GM18505 (cell line): Measurements from ENCODE around the gene ROCK1.
"Not testable (repeated sequence)": the region's sequence is repeated elsewhere in the genome, so short reads cannot be mapped to it uniquely, and the experiment has no call there.

Source experiments
- ATAC-seq: cut with Tn5 transposase; IDR thresholded peaks from one replicate; pipeline ENCODE4 v1.9.1; 2021; ENCODE audit not compliant: unreplicated experiment
- POLR2A ChIP-seq: IDR thresholded peaks from 4 replicates; pipeline ENCODE4 v1.6.1; 2011; ENCODE audit warnings: borderline replicate concordance; ENCODE audit not compliant: insufficient read depth, insufficient read length; ENCODE audit errors: extremely low read depth

The ROCK1 gene

DNA sequence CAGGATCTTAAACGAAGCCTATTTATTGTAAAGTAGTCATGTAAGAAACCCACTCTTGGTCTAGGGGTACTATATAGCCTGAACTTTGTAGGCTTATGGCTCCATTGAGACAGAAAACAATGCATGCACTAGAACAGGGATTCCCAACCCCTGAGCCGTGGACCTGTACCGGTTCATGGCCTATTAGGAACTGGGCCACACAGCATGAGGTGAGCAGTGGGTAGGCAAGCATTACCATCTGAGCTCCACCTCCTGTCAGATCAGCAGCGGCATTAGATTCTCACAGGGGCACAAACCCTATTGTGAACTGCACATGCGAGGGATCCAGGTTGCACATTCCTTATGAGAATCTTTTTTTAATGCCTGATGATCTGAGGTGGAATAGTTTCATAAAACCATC is 59.2 kb downstream of the ROCK1 start:
- ATAC-seq: no peak

DNA sequence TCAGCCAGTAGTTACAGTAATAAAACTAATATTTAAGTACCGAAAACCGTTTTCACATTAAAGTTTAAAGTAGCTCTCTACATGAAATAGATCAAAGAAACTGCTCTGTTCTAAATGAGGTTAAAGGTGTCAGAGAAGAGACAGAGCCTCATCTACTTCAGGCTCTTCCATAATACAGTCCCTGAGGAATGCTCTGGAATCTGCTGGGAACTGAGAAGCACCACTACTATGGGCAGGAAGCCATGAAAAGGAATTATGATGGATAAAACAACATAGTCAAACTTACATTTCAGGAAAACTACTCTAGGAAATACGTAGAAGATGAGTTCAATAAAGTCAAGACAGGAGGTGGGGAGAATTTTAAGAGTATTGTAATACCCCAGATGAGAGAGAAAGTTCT is 60.0 kb downstream of the ROCK1 start:
- TF ChIP-seq POLR2A: no peak
- ATAC-seq: no peak

More for the DNA sequence above, 59.2 kb downstream of the ROCK1 start:
- no peak for TF ChIP-seq POLR2A

DNA sequence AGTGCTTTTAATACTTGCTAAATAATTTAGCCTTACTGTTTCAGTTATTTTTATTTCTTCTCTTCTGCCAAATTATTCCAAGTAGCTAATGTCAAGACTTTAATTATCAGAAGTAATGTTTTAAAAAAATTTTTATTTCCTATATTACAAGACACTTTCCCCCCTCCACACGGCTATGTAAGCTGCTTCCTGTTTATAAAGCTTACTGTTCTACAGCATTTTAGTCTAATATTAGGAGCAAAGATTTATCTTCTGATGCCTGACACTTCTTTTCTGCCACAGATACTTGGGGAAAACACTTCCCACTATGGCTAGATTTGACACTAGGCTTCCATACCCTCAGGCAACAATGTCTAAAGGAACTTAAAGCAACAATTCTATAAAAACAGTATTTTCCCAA is 62.3 kb downstream of the ROCK1 start:
- TF ChIP-seq POLR2A: no peak
- ATAC-seq: no peak

GRCh38 chr18:21047126-21047525 is 64.5 kb downstream of the ROCK1 start:
- TF ChIP-seq POLR2A: no peak
- no peak for ATAC-seq

- no peak for ATAC-seq
- no peak for TF ChIP-seq POLR2A
Measured at GRCh38 chr18:21040466-21040865, 71.1 kb downstream of the ROCK1 start.

DNA sequence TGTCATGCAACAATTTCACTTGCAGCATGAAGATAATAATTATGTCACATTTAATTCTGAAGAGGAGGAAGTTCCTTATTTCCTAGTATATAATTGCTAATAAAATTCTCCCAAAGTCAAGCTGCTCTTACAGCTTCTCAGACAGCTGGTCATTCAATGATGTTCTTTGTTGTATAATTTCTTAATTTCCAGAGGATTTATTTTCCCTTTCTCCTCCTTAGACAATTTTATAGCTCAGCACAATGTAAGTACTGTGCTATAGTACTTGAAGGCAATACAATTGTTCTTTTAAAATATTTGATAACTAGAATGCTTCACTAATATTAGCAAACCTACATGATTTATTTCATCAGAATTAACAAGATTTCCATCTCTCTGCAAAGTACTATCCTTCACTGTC is 73.4 kb downstream of the ROCK1 start:
- ATAC-seq: no peak
- TF ChIP-seq POLR2A: no peak

DNA sequence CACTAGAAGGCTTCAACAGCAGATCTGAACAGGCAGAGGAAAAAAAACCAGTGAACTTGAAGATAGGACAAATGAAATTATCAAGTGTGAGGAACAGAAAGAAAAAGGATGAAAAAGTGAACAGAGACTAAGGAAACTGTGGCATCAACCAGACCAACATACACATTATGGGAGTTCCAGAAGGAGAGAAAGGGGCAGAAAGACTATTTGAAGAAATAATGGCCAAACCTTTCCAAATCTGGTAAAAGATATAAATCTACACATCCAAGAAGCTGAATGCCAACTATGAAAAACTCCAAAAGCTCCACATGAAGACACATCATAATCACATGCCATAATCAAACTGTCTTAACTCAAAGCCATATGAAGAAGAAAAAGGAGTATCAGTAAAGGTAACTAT is 79.8 kb downstream of the ROCK1 start:
- TF ChIP-seq POLR2A: no peak
- no peak for ATAC-seq

DNA sequence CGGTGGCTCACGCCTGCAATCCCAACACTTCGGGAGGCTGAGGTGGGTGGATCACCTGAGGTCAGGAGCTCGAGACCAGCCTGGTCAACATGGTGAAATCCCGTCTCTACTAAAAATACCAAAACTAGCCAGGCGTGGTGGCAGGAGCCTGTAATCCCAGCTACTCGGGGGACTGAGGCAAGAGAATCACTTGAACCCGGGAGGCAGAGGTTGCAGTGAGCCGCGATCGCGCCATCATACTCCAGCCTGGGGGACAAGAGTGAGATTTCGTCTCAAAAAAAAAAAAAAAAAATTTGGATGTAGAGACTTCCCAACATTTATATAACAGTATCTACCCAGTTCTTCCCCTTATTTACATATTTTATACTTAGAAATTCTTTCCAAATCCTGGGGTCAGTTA is 93.4 kb downstream of the ROCK1 start:
- ATAC-seq: not testable (repeated sequence)

DNA sequence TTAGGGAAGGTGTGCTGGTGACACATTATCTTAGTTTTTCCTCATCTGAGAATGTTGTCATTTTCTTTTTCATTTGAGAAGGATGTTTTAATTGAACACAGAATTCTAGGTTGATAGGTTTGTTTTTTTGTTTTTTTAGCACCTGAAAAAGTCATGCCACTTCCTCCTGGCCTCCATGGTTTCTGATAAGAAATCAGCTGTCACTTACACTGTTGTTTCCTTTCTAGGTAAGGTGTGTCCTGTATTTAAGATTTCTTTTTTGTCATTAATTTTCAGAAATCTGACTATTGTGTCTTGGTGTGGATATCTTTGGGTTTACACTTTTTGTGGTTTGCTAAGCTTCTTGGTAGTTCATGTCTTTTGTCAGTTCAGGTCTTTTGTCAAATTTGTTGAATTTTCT is 99.3 kb downstream of the ROCK1 start:
- no peak for ATAC-seq
- TF ChIP-seq POLR2A: no peak

DNA sequence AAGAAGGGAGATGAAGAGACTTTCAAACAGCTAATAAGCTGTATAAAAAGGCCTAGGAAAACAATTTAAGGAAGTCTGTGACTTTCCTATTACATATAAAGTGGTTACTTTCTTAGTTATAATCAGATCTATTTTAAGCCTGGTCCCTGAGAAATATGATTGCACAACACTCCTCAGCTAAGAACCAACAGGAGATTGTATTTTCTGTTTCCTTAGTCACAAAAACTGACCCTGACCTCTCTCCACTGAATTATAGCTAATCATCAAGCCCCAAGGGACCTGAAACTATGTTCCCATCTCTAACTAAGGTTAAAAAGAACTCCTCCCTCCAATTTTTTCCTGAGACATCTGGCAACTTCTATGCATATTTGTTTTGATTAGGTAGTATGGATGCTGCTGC is 106.9 kb downstream of the ROCK1 start:
- no peak for ATAC-seq
- TF ChIP-seq POLR2A: no peak

- ATAC-seq: no peak
- no peak for TF ChIP-seq POLR2A
Measured at GRCh38 chr18:21000667-21001066, 110.9 kb downstream of the ROCK1 start.

DNA sequence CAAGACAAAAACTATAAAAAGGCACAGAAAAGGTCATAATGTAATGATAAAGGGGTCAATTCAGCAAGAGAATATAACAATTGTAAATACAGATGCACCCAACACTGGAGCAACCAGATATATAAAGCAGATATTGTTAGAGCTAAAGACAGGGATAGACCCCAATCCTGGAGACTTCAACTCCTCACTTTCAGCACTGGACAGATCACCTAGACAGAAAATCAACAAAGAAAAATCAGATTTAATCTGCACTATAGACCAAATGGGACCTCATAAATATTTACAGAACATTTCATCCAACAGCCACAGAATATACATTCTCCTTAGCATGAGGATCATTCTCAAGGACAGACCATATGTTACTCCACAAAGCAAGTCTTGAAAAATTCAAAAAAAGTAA is 114.2 kb downstream of the ROCK1 start:
- no peak for TF ChIP-seq POLR2A
- no peak for ATAC-seq

DNA sequence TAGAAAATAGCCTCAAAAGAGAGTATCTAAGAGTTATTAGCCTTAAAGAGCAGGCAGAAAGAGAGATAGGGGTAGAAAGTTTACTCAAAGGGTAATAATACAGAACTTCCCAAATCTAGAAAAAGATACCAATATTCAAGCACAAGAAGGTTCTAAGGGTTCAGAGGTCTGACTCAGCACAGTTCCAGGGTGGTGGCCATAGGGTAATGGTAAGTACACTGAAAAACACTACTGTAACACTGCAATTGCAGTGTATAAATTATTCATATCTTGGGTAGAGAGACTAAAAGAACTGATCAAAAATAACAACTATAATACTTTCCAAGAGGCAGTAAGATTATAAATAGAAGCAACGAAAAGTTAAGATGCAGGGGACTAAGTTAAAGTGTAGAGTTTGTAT is 115.2 kb downstream of the ROCK1 start:
- no peak for TF ChIP-seq POLR2A
- no peak for ATAC-seq

GRCh38 chr18:20988726-20989125 is 122.9 kb downstream of the ROCK1 start:
- TF ChIP-seq POLR2A: no peak
- no peak for ATAC-seq

DNA sequence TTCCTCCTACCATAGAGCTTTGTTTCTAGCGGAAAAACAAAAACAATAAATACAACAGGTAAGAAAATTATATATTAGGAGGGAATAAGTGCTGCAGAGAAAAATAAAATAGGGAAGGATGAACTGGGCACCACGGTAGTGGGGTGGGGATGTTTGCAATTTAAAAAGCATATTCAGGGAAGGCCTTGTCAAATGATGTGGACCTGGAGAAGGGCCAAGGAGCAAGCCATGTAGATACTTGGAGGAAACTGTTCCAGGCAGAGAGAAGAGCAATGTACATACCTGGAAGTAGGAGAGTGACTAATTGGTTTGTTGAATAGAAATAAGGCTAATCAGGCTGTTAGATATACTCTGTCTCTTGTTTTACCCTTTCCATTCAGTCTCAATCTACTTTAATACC is 136.5 kb downstream of the ROCK1 start:
- no peak for TF ChIP-seq POLR2A
- no peak for ATAC-seq
